Superior temporal gyrus (tissue), 1 donor: ENCODE data around the gene ACSL1.

Source experiments
- DNase-seq: peaks from one replicate; pipeline ENCODE4 v3.0.0-alpha.2; 2016; ENCODE audit errors: extremely low spot score

Gene ACSL1

GRCh38 chr4:184811526-184812198 is 14.1 kb downstream of the ACSL1 start:
- DNase-seq = no peak

GRCh38 chr4:184810720-184811119 is 15.0 kb downstream of the ACSL1 start:
- no peak for DNase-seq

GRCh38 chr4:184808713-184809050 is 17.1 kb downstream of the ACSL1 start:
- DNase-seq = no peak

GRCh38 chr4:184807797-184808712 is 17.7 kb downstream of the ACSL1 start:
- DNase-seq = peak; percentile 95

GRCh38 chr4:184807256-184807655 is 18.5 kb downstream of the ACSL1 start:
- no peak for DNase-seq

- DNase-seq = peak; percentile 61
Observed at GRCh38 chr4:184806711-184807110, 19.1 kb downstream of the ACSL1 start.

- DNase-seq = peak; percentile 70
Observed at GRCh38 chr4:184806229-184806550, 19.6 kb downstream of the ACSL1 start.

GRCh38 chr4:184805462-184806228 is 20.1 kb downstream of the ACSL1 start:
- peak; percentile 83 for DNase-seq

GRCh38 chr4:184804621-184805020 is 21.1 kb downstream of the ACSL1 start:
- DNase-seq = no peak

- DNase-seq = no peak
Observed at GRCh38 chr4:184803874-184804273, 21.9 kb downstream of the ACSL1 start.

GRCh38 chr4:184803133-184803532 is 22.6 kb downstream of the ACSL1 start:
- DNase-seq = no peak

GRCh38 chr4:184802697-184803015 is 23.1 kb downstream of the ACSL1 start:
- DNase-seq = no peak

GRCh38 chr4:184801781-184802696 is 23.7 kb downstream of the ACSL1 start:
- no peak for DNase-seq

GRCh38 chr4:184798504-184798903 is 27.3 kb downstream of the ACSL1 start:
- DNase-seq = no peak

GRCh38 chr4:184796906-184797305 is 28.9 kb downstream of the ACSL1 start:
- no peak for DNase-seq

- DNase-seq = no peak
Observed at GRCh38 chr4:184795214-184795844, 30.4 kb downstream of the ACSL1 start.

GRCh38 chr4:184794470-184794869 is 31.3 kb downstream of the ACSL1 start:
- DNase-seq = no peak

- DNase-seq = no peak
Observed at GRCh38 chr4:184793735-184794355, 31.9 kb downstream of the ACSL1 start.

- DNase-seq = no peak
Observed at GRCh38 chr4:184792950-184793555, 32.7 kb downstream of the ACSL1 start.

- no peak for DNase-seq
Observed at GRCh38 chr4:184792334-184792733, 33.4 kb downstream of the ACSL1 start.
